ENCODE measurements around the gene HINFP. TPM values are rescaled to one million over a fixed set of nuclear protein-coding genes. Genes with fewer than 3 reads are reported as not detected.
A peak's percentile ranks its signal among the peaks of the same experiment; 100 is the strongest.

Gene HINFP
- total and polyA plus RNA-seq, 9 of the 15 experiments (the other 6 are each of a cell fraction or from before 2014, with no cell fraction given), result 13.8 to 34.1 (median 22.5) TPM

DNA sequence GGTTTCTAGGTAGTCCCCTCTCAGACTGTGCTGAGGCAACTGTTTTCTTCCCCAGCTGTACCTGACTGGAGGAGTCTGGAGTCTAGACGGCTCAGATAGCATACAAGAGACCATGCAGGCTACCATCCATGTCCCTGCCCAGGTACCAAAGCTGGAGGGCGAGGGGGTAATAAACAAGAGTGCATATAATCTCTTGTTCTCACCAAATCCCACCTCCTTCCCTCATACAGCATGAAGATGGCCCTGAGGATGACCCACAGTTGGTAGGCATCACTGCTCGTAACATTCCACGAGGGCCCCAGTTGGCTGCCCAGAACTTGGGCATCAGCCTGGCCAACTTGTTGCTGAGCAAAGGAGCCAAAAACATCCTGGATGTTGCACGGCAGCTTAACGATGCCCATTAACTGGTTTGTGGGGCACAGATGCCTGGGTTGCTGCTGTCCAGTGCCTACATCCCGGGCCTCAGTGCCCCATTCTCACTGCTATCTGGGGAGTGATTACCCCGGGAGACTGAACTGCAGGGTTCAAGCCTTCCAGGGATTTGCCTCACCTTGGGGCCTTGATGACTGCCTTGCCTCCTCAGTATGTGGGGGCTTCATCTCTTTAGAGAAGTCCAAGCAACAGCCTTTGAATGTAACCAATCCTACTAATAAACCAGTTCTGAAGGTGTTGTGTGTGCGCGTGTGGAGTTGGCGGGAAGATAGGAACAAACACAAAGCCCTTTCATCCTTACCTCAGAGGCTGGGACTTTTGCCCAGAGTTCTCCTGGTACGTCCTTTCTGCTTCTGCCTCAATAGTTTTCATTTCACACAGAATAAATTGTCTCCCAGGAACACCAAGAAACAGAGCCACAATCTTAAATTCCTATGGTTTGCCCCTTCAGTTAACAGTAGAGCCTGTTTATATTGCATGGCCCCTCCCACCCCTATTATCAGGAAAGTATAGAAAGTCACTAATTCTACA lies 28.2 kb upstream of the HINFP start (continued):
- TF ChIP-seq ARID2 (IDR thresholded peaks at IDR 0.05) (no peak), FOXK2 (conservative IDR thresholded peaks at IDR 0.05 in 1 of 2, IDR thresholded peaks at IDR 0.05 in 1 of 2; ENCODE audit: low read depth in 2 of 2) (peak; percentile 28 to 54; a peak in 1 of 4 replicates), ZNF77 (CRISPR knock-in tag; IDR thresholded peaks at IDR 0.05) (0 out of 2 replicates have a peak, but pooled peaks have one; percentile 74), EP400 (IDR thresholded peaks at IDR 0.05) (0 out of 2 replicates have a peak, but pooled peaks have one; percentile 2), RBFOX2 (IDR thresholded peaks at IDR 0.05; ENCODE audit: low read depth, low read length) (peak; percentile 64), CBX3 (IDR thresholded peaks at IDR 0.05; ENCODE audit: borderline replicate concordance in 1 of 2, low read length in 2 of 2) (no peak), POLR2G (IDR thresholded peaks at IDR 0.05; ENCODE audit: low read depth, low read length) (peak; percentile 79), MYC (IDR thresholded peaks at IDR 0.05; ENCODE audit: low read depth, low read length) (no peak), MYC (CRISPR knock-in tag; IDR thresholded peaks at IDR 0.05; ENCODE audit: borderline replicate concordance, low read depth) (no peak), ZFPM2 (CRISPR knock-in tag; IDR thresholded peaks at IDR 0.05) (no peak), CREM (IDR thresholded peaks at IDR 0.05; ENCODE audit: low read depth) (0 out of 2 replicates have a peak, but pooled peaks have one; percentile 3), TEAD4 (IDR thresholded peaks at IDR 0.05; ENCODE audit: low read length) (0 out of 2 replicates have a peak, but pooled peaks have one; percentile 3), TEAD4 (CRISPR knock-in tag; IDR thresholded peaks at IDR 0.05; ENCODE audit: borderline replicate concordance) (no peak), HNRNPL (IDR thresholded peaks at IDR 0.05; ENCODE audit: low read depth, low read length) (peak; percentile 74; the same call in 1 of the 2 replicates), ZNF165 (CRISPR knock-in tag; IDR thresholded peaks at IDR 0.05; ENCODE audit: borderline replicate concordance) (no peak), SMAD3 (CRISPR knock-in tag; conservative IDR thresholded peaks at IDR 0.05) (0 out of 2 replicates have a peak, but pooled peaks have one; percentile 23), SUPT5H (IDR thresholded peaks at IDR 0.05) (0 out of 2 replicates have a peak, but pooled peaks have one; percentile 48), ZNF740 (CRISPR knock-in tag; IDR thresholded peaks at IDR 0.05) (0 out of 2 replicates have a peak, but pooled peaks have one; percentile 25), ZNF740 (tag; IDR thresholded peaks at IDR 0.05) (no peak), TAF15 (IDR thresholded peaks at IDR 0.05; ENCODE audit: low read depth, low read length) (peak; percentile 83), TBL1XR1 (IDR thresholded peaks at IDR 0.05; ENCODE audit: low read length in 2 of 2) (peak in 1 of 2 experiments; percentile 23; a peak in 1 of 4 replicates)
- TF ChIP-seq, protein P1, sequence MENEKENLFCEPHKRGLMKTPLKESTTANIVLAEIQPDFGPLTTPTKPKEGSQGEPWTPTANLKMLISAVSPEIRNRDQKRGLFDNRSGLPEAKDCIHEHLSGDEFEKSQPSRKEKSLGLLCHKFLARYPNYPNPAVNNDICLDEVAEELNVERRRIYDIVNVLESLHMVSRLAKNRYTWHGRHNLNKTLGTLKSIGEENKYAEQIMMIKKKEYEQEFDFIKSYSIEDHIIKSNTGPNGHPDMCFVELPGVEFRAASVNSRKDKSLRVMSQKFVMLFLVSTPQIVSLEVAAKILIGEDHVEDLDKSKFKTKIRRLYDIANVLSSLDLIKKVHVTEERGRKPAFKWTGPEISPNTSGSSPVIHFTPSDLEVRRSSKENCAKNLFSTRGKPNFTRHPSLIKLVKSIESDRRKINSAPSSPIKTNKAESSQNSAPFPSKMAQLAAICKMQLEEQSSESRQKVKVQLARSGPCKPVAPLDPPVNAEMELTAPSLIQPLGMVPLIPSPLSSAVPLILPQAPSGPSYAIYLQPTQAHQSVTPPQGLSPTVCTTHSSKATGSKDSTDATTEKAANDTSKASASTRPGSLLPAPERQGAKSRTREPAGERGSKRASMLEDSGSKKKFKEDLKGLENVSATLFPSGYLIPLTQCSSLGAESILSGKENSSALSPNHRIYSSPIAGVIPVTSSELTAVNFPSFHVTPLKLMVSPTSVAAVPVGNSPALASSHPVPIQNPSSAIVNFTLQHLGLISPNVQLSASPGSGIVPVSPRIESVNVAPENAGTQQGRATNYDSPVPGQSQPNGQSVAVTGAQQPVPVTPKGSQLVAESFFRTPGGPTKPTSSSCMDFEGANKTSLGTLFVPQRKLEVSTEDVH (IDR thresholded peaks at IDR 0.05; ENCODE audit: low read depth, partially characterized antibody), result peak; percentile 65
- TF ChIP-seq, protein P2, sequence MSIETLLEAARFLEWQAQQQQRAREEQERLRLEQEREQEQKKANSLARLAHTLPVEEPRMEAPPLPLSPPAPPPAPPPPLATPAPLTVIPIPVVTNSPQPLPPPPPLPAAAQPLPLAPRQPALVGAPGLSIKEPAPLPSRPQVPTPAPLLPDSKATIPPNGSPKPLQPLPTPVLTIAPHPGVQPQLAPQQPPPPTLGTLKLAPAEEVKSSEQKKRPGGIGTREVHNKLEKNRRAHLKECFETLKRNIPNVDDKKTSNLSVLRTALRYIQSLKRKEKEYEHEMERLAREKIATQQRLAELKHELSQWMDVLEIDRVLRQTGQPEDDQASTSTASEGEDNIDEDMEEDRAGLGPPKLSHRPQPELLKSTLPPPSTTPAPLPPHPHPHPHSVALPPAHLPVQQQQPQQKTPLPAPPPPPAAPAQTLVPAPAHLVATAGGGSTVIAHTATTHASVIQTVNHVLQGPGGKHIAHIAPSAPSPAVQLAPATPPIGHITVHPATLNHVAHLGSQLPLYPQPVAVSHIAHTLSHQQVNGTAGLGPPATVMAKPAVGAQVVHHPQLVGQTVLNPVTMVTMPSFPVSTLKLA (conservative IDR thresholded peaks at IDR 0.05), result peak in 1 of 2 experiments; percentile 15; a peak in 1 of 4 replicates
